ENCODE data around the gene CAVIN2.
A peak's percentile ranks its signal among the peaks of the same experiment; 100 is the strongest.

The CAVIN2 gene

DNA sequence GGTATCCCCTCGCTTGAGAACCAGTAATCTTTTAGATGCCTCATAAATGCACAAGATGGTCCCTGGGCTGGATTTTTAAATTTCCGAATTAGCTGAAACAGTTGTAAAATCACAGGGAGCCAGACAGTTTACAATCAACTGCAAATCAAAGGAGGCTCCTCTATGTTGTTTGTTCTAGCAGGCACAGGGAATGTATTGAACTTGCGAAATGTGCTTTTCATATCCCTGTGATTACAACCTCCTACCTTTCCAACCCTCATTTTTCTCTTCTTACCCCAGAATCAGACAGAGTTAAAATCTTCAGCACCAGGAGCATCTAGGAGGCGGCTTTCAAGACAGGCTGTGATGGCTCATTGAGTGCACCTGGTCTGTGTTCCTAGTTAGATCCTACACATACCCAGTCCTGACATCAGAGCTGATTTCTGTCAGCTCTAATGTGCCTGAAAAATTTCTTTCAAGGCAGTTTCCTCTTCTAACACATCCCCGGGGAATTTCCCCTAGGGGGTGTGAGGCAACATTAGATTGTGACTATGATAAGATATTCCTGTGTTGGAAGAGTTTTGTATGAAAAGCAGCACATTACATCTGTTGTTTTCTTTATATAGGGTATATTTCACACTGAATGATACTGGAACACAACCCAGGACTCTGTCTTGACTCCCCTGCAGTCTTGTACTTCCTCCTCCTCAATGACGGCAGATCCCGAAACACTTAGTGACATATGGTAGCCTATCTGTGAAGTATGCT lies 17.9 kb upstream of the CAVIN2 start:
- DNase-seq: no peak

DNA sequence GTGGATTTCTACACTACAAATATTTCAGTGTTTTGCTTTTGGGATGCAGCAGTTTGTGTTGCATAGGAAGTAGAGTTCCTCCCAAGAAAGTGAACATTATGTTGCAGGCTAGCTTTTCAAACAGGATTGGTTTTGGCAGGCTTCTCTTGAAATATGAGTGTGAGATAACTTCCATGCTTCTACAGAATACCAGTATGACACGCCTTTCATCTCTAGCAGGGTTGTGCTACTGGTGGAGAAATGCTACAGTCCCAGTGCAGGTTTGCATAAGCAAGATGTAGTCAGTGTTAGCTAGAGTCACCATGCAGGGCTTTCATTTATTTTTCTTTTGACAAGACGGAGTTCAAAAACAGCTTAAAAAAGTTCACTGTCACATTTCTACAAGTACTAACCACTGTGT lies 17.1 kb upstream of the CAVIN2 start:
- no peak for DNase-seq

DNA sequence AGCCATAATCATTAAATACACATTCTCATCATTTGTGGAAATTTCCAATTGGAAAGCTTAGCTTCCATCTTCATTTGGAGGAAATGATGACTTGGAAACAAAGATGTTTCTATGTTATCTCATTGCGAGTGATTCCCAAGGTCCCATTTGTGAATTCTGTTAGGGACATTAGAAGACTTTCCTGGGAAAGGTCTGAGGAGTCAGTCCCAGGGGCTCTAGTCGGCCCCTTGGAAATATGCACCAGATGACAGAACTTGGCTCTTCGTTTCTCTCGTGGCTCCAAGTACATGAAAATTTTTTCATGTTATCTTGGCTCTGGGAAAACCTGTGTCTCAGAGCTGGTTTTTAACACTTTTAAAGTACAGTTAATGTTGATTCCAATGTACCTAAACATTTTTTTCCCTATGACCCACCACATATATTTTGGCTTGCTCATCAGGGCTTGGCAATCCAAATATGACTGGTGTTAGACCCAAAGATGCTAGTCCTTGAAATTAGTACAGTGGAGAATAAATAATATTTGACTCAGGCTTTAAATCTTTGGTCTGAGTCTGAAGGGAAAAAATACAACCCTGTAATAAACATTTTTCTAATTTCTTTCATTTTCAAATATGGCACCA lies 15.4 kb upstream of the CAVIN2 start:
- DNase-seq: no peak

DNA sequence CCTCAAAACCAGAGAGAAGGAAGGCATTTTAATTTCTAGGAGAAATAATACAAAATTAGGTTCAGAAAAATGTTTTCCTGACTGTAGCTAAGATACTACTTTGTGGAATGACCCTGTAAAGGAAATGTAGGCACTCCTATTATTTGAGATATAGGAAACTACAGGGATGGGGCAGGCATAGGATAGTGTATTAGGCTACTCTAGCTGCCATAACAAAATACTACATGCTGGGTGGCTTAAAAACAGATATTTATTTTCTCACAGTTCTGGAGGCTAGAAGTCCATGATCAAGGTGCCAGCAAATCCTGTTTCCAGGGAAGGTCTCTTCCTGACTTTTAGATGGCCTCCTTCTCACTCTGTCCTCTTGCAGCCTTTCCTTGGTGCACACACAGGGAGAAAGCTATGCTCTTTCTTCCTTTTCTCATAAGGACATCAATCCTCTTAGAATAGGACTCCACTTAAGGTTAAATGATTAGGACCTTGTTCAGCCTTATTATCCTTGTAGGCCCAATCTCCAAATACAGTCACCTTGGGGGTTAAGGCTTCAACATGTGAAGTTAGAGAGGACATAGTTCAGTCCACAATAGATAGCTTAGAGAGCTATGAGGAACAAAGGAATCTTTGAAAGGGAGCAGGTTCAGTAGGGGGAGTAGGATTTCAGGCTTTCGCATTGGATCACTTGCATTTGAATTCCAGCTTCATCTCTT lies 14.0 kb upstream of the CAVIN2 start:
- no peak for DNase-seq

DNA sequence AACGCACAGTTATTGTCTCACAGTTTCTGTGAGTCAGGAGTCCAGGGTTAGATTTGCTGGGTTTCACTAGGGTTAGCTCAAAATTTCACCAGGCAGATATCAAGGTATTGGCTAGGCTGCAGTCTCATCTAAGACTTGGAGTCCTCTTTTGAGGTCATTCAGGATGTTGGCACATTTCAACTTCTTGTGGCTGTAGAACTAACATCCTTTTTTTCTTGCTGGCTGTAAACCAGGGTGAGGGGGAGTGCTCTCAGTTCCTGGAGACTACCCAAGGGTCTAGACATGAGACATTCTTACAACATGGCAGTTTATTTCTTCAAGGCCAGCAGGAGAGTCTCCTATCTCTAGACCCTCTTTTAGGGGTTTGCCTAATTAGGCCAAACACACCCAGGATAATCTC lies 12.8 kb upstream of the CAVIN2 start:
- DNase-seq: no peak

DNA sequence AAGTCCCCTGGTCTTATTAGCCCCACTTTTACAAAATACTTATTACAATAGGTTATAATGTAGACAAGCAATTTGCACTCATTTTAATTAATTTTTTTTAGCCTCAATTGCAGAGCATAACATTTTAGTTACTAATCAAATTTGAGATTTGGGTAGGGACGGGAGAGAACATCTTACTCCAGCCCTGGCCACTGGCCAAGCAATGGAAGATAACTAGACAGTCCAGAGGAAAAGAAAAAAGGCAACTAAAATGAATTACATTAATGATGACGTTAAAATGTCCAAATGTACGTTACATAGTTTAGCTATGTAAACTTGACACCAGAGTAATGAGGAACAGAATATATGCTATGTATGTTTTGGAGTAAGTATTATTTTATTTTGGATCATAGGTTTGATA lies 11.0 kb upstream of the CAVIN2 start:
- DNase-seq: no peak

DNA sequence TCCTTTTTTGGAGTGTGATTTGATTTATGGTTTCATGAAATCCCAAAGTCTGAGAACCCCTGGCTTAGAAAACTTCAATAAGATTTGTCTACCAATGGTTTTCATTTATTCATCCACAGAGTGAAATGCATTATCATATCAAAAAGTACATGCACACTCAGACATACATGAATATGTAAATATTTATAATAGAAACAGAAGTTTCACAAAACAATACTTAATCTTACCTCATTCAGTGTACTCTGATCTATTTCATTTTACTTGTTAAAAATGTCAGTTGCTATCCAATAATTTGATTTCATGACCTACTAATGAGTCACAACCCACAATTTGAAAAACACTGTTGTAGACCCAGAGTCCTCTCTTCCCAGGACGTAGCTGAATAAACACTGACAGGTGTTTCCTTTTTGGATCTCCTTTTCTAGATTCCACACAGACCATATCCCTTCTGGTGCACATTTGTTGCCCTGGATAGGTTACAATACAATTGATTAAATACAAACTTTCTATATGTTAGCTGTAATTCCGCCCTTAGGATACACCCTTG lies 10.4 kb upstream of the CAVIN2 start:
- DNase-seq: no peak

DNA sequence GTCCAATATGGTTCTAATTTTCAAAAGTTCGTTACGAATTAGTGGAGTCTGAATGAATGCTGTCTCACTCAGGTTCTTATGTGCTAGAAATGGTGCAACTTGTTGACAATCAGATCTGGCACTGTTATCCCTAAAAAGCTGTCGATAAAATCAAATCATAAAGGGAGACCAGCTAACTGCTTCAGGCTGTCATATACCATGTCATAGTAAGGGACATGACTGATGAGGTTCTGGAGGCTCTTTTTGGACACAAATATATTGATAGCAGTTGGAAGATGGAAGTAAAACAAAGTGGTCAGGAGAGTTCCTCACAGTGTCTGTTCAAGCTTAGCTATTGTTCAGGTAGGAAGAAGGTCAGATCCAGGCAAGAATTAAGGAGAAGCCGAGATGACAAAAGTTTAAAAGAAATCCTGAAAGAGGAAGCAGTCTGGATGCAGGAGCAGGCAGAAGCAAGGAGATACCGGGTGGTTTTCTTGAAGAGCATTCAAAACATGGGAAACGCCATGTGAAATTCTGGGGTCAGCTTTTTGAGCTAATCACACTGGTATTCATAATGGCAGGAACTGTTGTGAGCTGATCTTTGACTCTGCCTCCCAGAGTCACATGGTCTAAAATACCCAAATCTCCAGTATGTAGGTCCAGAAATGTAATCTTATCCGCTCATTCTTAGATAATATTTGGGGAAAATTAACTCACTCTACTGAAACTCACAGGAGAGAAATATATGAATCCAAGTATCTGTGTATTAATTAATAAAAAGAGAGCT lies 9.4 kb upstream of the CAVIN2 start:
- DNase-seq: no peak

DNA sequence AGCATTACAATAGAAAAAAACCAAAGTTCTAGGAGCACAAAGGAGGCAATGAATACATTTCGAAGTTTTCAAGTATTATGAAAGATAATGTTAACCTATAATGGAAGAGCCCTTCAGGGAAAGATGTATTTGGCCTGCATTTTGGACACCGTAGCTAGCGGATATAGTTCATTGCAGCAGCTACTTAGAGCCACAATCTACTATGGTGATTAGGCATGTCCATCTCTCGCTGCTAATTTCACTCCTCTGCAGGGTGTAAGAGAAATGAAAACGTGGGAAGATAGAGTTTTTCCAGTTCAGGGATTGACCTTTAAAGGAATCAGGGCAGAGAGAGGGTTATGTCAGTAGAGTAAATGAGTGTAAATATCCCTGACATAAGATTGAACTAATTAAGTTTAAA lies 8.5 kb upstream of the CAVIN2 start:
- DNase-seq: no peak

DNA sequence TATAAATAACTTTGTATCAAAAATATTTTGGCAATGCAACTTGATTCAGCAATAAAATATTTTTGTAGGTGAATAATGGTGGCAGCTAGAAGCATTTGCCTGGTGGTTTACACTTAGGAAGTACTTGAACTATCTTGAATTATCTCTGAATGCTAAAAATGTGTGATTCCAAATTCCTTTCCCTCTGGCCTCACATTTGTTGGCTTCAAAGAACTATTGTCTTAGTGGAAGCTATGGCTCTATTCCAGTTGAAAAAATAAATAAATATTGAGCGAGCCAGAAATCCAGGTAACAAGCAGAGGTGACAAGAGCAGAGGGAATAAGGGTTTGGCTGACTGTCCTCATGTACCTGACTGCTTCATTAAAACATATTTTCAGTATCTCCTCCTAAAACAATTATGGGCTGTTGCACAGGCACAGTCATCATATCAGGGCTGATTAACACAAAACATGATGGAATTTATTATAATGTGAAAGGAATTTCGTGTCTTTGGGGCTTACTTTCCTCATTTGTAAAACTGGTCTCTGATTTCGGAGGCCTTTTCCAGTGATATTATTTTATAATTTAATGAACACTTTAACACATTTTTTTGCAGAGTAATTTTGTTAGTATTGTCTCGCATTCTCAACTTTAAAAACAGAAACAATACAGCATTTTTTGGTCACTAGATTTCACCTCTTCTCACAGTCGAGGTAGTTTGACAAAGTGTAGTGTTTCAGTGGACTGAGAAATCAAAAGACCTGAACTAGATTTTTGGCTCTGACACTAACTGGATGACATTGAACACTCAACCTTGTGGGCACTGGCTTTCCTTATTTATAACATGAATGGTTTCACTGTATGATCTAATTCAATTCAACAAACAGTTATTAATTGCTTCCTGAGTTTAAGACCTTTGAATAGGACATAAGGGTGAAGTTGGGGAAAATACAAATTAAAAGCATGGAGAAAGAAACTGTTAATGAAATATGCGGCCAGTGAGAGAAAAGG lies 7.8 kb upstream of the CAVIN2 start:
- no peak for DNase-seq

DNA sequence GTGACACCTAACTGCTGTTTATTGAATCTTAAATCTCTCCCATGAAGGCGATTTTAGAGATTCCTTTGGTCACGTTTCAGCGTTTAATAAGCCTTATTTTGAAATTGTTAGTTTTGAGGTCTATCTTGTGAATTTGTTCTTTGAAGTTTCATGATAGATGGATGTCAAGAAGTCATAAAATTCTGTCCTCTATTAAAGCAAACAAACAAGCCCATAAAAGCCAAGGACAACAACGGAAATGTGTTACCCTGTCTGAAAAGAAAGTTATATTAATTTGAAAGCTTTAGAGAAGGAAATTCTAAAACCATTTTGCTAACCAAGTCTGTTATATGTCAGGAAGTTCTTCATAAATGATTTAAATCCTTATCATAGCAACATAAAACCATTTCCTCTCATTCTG lies 7.0 kb upstream of the CAVIN2 start:
- no peak for DNase-seq

DNA sequence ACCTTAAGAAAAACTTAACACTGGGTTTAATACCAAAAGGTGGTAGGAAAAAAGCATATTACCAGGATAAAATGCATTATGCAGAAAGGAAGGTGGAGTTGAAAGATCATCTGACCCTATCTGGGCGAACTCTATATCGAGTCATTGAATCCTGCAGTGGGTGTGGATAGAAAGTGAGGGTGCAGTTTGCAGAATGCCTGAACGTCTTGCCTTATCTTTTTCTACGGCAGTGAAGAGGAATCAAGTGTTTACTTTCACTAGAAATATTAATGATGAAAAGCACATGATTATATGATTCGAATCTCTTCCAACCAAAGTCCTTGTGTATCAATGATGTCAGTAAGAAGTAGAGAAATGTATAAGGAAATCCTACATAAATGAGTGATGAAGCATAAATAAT lies 4.3 kb upstream of the CAVIN2 start:
- DNase-seq: no peak

DNA sequence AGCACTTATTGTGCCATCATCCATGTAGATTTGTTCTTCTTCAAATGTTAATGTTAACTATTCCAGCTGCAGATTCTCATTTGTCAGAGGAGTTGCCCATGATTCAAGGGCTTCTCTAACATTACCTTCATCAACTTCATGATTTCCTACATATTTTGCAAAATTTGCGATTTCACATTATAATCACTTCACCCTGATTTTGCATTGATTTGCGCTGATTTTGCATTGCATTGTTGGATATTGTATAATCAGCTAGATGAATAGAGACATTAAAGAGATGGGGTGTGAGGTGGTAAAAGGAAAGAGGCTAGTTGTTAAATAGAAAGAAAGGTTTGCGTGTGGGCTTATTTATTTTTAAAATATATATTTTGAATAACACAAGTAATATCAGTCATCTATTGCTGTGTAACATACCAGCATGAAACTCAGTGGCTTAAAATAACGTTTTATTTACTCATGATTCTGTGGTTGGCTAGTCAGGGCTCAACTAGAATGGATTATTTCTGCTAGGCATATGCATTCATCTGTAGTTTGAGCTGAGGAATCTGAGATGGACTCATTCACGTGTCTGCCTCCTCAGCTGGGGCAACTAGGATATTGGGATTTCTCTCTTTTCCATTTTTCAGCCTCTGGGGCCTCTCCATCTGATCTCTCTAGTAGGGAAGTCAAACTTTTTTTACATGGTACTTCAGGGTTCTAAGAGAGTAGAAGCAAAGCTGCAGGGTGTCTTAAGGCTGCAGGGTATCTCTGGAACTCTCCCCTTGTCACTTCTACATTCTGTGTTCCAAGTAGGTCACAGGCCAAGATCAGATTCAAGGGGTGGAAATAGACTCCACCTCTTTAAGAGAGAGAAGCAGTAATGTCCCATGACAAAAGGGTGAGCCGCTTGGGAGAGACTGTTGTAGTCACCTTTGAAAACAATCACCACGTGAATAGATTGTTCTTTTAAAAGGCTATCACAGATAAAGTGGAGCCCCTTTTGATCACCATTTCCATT lies 2.2 kb upstream of the CAVIN2 start:
- no peak for DNase-seq

DNA sequence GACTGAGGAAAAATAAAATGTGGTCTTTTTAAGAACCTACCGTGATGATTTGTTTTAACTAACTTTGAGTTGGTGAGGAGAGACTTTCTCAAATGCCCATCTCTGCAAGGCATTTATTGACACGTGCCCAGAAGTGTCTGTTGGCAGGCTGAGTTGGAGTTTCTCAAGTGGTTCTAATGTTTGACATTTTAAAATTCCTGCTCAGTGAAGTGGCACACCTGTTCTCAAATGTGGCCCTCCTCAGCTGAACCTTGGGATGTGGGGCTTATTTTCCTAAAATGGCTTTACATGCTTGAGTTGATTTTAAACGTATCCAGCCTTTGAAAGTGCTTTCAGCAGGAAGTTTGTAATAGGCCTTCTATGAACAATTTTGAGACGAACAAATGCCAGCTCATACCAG lies 876 bp upstream of the CAVIN2 start:
- DNase-seq: peak; percentile 76

DNA sequence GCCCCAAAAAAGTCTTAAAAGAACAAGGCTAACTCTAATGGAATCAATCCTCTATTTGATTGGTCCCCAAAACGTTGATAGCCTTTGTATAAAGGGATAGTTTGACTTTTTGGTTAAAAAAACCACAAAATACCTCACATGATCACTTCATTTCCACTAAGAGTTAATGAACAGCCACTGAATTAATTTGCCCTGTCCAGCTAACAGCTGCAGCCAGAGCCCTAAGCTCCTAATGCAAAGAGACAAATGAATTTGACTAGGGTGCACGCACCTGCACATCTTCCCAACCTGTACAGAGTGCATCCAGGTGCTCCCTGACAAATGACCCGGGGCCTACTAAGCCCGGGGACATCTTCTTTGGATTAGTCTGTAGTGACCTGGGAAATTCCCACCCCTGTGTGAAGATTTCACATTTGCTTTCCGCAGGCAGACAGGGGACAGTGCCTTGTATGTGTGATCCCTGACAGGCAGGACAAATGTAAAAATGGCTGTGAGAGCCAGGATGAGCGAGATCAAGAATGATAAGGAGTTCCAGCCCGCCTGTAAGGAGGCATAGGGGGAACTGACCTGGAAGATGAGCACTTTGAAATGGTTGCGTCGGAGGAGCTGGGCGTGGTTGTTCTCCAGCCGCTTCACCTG lies 893 bp downstream of the CAVIN2 start:
- peak; percentile 27 for DNase-seq

DNA sequence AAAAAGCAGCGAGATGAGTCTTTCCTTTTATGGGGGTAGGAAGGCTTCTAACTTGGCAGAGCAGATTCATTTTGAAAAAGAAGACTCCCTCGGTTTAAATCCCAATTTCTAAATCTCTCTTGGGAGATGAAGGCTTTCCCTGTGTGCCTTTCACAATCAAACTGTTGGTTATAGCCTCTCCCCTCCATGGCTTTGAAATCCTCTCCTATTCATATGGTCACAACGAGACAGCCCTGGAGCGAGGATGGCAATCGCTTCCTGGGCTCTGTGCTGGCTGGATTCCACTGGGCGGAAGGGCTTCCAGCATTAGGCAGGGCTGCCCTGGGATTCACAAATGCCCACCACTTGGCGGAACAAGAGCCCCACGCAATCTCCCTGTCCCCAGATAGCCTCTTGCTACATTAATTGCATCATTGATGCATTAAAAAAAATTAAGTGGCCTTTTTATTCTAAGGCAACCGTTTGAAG lies 1.6 kb downstream of the CAVIN2 start:
- peak; percentile 27 for DNase-seq

DNA sequence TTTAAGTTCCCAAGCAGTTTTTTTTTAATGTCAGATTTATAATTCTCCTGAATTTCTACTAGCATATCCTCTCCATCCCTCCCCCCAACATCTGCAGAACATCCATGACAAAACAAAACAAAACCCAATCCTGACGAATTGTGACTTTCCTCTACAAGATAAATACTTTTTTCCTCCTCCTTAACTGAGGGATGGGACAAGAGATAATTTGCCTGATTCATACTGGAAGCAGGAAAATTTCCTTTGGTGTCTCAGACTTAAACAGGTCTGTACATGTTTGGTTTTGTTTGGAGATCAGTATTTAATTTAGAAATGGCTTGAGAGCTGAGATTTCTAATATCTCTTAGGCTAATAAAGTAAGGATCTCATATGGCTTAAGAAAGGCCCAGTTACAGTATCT lies 2.2 kb downstream of the CAVIN2 start:
- no peak for DNase-seq

DNA sequence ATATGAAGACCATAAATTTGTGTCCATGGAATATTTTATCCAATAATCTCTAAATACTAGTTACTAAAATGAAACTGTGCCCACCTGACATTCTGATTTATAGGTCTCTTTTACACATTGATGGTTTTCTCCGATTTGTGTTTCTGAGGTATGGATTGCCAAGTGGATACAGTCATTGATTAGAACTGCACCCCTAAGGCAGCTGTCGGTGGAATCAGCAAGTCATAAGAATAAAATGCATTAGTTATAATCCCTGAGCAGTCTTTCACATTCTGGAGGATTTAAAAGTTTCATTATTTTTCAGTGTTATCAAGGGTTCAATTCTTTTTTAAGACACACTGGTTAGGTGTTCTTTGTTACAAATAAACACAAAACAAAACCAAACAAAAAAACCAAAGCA lies 6.0 kb downstream of the CAVIN2 start:
- no peak for DNase-seq

DNA sequence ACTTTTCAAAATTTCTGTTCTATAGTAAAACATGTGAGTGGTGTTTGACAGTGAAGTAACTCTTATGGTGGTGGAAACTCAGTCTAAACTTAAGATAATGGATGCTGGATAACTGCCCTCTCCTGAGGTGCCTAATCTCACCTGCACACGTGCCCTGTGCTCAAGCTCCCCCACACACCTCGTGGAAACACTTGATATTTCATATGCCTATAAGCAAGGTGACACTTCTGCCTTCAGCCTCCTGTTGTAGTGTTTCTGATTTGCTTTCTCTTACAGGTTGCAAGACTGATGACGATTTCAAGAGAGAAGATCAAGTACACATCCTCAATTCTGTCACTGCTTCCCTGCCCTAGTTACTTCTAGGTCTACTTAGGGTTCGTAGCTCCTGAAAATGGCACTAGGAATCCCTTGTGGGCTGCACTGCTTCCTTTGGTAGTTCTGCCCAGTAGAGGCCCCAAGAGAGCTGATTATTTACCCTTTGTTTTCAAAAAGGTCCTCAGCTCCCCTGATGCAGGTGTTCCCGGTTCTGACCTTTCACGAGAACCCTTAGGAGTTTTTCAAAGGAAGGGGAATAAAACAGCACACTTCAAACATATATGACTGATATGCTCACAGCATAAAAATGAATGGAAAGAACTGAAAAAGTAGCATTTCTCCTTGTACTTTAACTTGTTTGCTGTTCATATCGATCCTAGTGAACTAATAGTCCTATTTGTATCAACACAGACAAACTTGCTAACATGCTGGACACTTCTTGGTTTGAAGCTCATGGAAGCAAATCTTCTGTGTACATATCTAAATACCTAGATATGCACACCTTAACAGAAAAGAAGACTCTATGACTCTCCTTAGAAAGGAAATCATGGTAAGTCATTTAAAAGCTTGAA lies 6.7 kb downstream of the CAVIN2 start:
- no peak for DNase-seq
